WERI-Rb-1 (cell line): ENCODE measurements around the gene PKDREJ.
"Not testable (repeated sequence)": the region's sequence is repeated elsewhere in the genome, so short reads cannot be mapped to it uniquely, and the experiment has no call there.

Experiments used
- DNase-seq: peaks from one replicate; pipeline ENCODE4 v3.0.0-alpha.2; 2020
- H3K27ac ChIP-seq: fragments of 250-450 bp; sonication (Bioruptor Pico); 2 replicates; pipeline ENCODE4 v1.5.1; 2020; ENCODE audit warnings: mild to moderate bottlenecking, moderate library complexity
- H3K27me3 ChIP-seq: fragments of 250-450 bp; sonication (Bioruptor Pico); 2 replicates; pipeline ENCODE4 v1.5.1; 2021; ENCODE audit warnings: mild to moderate bottlenecking, low read depth, moderate library complexity; ENCODE audit not compliant: insufficient read depth, severe bottlenecking
- H3K36me3 ChIP-seq: fragments of 250-450 bp; sonication (Bioruptor Pico); 2 replicates; pipeline ENCODE4 v1.5.1; 2020; ENCODE audit warnings: mild to moderate bottlenecking, moderate library complexity
- H3K4me3 ChIP-seq: 2 replicates; pipeline ENCODE4 v1.5.1; 2011; ENCODE audit warnings: low read depth, mild to moderate bottlenecking, control low read depth, low read length
- H3K9me3 ChIP-seq: fragments of 250-450 bp; sonication (Bioruptor Pico); 2 replicates; pipeline ENCODE4 v1.5.1; 2021; ENCODE audit warnings: mild to moderate bottlenecking, moderate library complexity; ENCODE audit not compliant: severe bottlenecking
- CTCF ChIP-seq: IDR thresholded peaks from 2 replicates; pipeline ENCODE4 v1.5.1; 2011; ENCODE audit warnings: low read depth, mild to moderate bottlenecking, control low read depth, inconsistent platforms, low read length

Gene PKDREJ

GRCh38 chr22:46263216-46263590, at the start of gene PKDREJ:
TSS of gene PKDREJ (minus strand) at chr22:46263343. CDS start at chr22:46263322, 21 bp downstream.
- H3K27me3 ChIP-seq = no peaks in the 10 kb centered on the region
- H3K27ac ChIP-seq = no peak within 1 kb of the TSS
- no peaks in the 10 kb centered on the region for H3K36me3 ChIP-seq
- TF ChIP-seq CTCF = no peak
- H3K4me3 ChIP-seq = no peak within 1 kb of the TSS
- H3K9me3 ChIP-seq = peaks cover 11% of the 10 kb centered on the region
- no peak for DNase-seq

- H3K4me3 ChIP-seq, DNase-seq, H3K27me3 ChIP-seq, H3K9me3 ChIP-seq, H3K27ac ChIP-seq: not testable (repeated sequence)
- peaks cover 65% of the 10 kb centered on the region for H3K36me3 ChIP-seq
These were observed 49.7 kb upstream of the PKDREJ start for GRCh38 chr22:46312848-46313247.

GRCh38 chr22:46312056-46312455, 48.9 kb upstream of the PKDREJ start:
- Histone ChIP-seq H3K4me3 (no peak overlapping the region), H3K36me3 (peaks cover 60% of the 10 kb centered on the region), H3K27me3 (no peaks in the 10 kb centered on the region), H3K27ac (no peak overlapping the region), H3K9me3 (no peaks in the 10 kb centered on the region)
- no peak for DNase-seq
- no peak for TF ChIP-seq CTCF

- no peak for TF ChIP-seq CTCF
- H3K9me3 ChIP-seq = no peaks in the 10 kb centered on the region
- H3K27ac ChIP-seq = no peak overlapping the region
- peaks cover 60% of the 10 kb centered on the region for H3K36me3 ChIP-seq
- no peak overlapping the region for H3K4me3 ChIP-seq
- H3K27me3 ChIP-seq = no peaks in the 10 kb centered on the region
- DNase-seq = no peak
These were observed 46.5 kb upstream of the PKDREJ start for GRCh38 chr22:46309526-46310085.

GRCh38 chr22:46308283-46308988, 45.3 kb upstream of the PKDREJ start:
- DNase-seq = no peak
- peaks cover 65% of the 10 kb centered on the region for H3K36me3 ChIP-seq
- H3K27ac ChIP-seq = no peak overlapping the region
- H3K27me3 ChIP-seq = no peaks in the 10 kb centered on the region
- H3K9me3 ChIP-seq = no peaks in the 10 kb centered on the region
- TF ChIP-seq CTCF = no peak
- H3K4me3 ChIP-seq = no peak overlapping the region

GRCh38 chr22:46303347-46303965, 40.3 kb upstream of the PKDREJ start:
- peaks cover 75% of the 10 kb centered on the region for H3K36me3 ChIP-seq
- TF ChIP-seq CTCF = no peak
- no peak overlapping the region for H3K27ac ChIP-seq
- no peaks in the 10 kb centered on the region for H3K9me3 ChIP-seq
- DNase-seq = no peak
- no peak overlapping the region for H3K4me3 ChIP-seq
- H3K27me3 ChIP-seq = no peaks in the 10 kb centered on the region
